HepG2 (cell line): ENCODE measurements around the gene GSTT2. TPM values are rescaled to one million over a fixed set of nuclear protein-coding genes. Genes with fewer than 3 reads are reported as not detected.

ENCODE experiments used
- HMGXB4 ChIP-seq, 2 experiments: sonication (generic) in 1 of 2; formaldehyde crosslinking in 1 of 2; IDR thresholded peaks; 2 replicates each; pipeline versions ENCODE4 v1.4.0 to v1.6.1; 2018 to 2020; ENCODE audit warnings: missing genetic modification reagents in 2 of 2, borderline replicate concordance in 1 of 2, low read depth in 1 of 2, mild to moderate bottlenecking in 1 of 2, missing biosample characterization in 1 of 2
- MED13 ChIP-seq: sonication (generic); formaldehyde crosslinking; IDR thresholded peaks from 2 replicates; pipeline ENCODE4 v1.5.0; 2020; ENCODE audit warnings: missing genetic modification reagents
- NCOA5 ChIP-seq: sonication (generic); formaldehyde crosslinking; IDR thresholded peaks from 2 replicates; pipeline ENCODE4 v1.4.0; 2020; ENCODE audit warnings: missing genetic modification reagents
- POLR2G ChIP-seq: fragments of 200-400 bp; formaldehyde crosslinking; IDR thresholded peaks from 2 replicates; pipeline ENCODE4 v1.6.1; 2018; ENCODE audit warnings: mild to moderate bottlenecking, low read depth, low read length, moderate library complexity
- RFX5 ChIP-seq: IDR thresholded peaks from 2 replicates; pipeline ENCODE4 v1.6.1; 2011; ENCODE audit warnings: low read depth, low read length, improper control_type of control experiment
- RXRA ChIP-seq: sonication (generic); formaldehyde crosslinking; IDR thresholded peaks from 2 replicates; pipeline ENCODE4 v1.5.1; 2020; ENCODE audit warnings: missing genetic modification reagents
- SAFB2 ChIP-seq: sonication (generic); formaldehyde crosslinking; IDR thresholded peaks from 2 replicates; pipeline ENCODE4 v1.5.1; 2020; ENCODE audit warnings: missing genetic modification reagents, low read depth, mild to moderate bottlenecking, borderline replicate concordance
- SALL2 ChIP-seq: sonication (generic); formaldehyde crosslinking; IDR thresholded peaks from 2 replicates; pipeline ENCODE4 v1.8.1; 2023; ENCODE audit warnings: mild to moderate bottlenecking, missing genetic modification reagents, inconsistent platforms
- SRY ChIP-seq: sonication (generic); formaldehyde crosslinking; IDR thresholded peaks from 2 replicates; pipeline ENCODE4 v1.8.0; 2022; ENCODE audit warnings: mild to moderate bottlenecking, missing genetic modification reagents
- TCF7 ChIP-seq: sonication (generic); IDR thresholded peaks from 2 replicates; pipeline ENCODE4 v1.6.1; 2016; ENCODE audit warnings: antibody characterized with exemption, low read depth
- ZBTB38 ChIP-seq: sonication (generic); formaldehyde crosslinking; IDR thresholded peaks from 2 replicates; pipeline ENCODE4 v1.5.1; 2020; ENCODE audit warnings: mild to moderate bottlenecking, missing genetic modification reagents
- ZFP37 ChIP-seq: sonication (generic); formaldehyde crosslinking; IDR thresholded peaks from 2 replicates; pipeline ENCODE4 v1.4.0; 2020; ENCODE audit warnings: missing genetic modification reagents, borderline replicate concordance
- ZNF30 ChIP-seq: sonication (generic); formaldehyde crosslinking; IDR thresholded peaks from 2 replicates; pipeline ENCODE4 v1.5.0; 2020; ENCODE audit warnings: mild to moderate bottlenecking, missing genetic modification reagents
- ZNF362 ChIP-seq: sonication (generic); formaldehyde crosslinking; IDR thresholded peaks from 2 replicates; pipeline ENCODE4 v1.4.0; 2020; ENCODE audit warnings: missing genetic modification reagents, mild to moderate bottlenecking, borderline replicate concordance
- ZNF430 ChIP-seq: sonication (generic); formaldehyde crosslinking; IDR thresholded peaks from 2 replicates; pipeline ENCODE4 v1.9.0; 2021; ENCODE audit warnings: mild to moderate bottlenecking, missing genetic modification reagents
- ZNF644 ChIP-seq: IDR thresholded peaks from 2 replicates; pipeline ENCODE4 v1.6.1; 2016; ENCODE audit warnings: low read depth
- ZNF674 ChIP-seq: sonication (generic); formaldehyde crosslinking; IDR thresholded peaks from 2 replicates; pipeline ENCODE4 v1.5.0; 2020; ENCODE audit warnings: low read depth, mild to moderate bottlenecking, missing genetic modification reagents
- polyA plus RNA-seq, 8 experiments: library from polyadenylated mRNA; depleted of rRNA in 3 of 8; stranded (reverse) in 7 of 8; unstranded in 1 of 8; fragments of >200 nt; fragmentation: Illumina TruSeq in 4 of 8; extraction: Trizol in 4 of 8; gene quantifications; 2 replicates each; pipeline versions ENCODE4 v1.2.1 to v1.2.3, GENCODE V29; 2011 to 2016; ENCODE audit warnings: low read depth in 4 of 8, missing spikeins in 1 of 8, mixed read lengths in 1 of 8; ENCODE audit not compliant: insufficient read depth in 1 of 8
- total RNA-seq, 5 experiments: library from RNA; depleted of rRNA; stranded (reverse); fragments of >200 nt; fragmentation: Illumina TruSeq; extraction: Trizol; gene quantifications; 2 replicates each; pipeline ENCODE4 v1.2.3, GENCODE V29; 2016; ENCODE audit warnings: low read depth in 1 of 5
- TF ChIP-seq, protein P1 (sequence below): sonication (generic); formaldehyde crosslinking; conservative IDR thresholded peaks from 2 replicates; pipeline ENCODE4 v1.8.0; 2022; ENCODE audit warnings: missing genetic modification reagents
- TF ChIP-seq, protein P2 (sequence below): sonication (generic); formaldehyde crosslinking; IDR thresholded peaks from 2 replicates; pipeline ENCODE4 v1.5.0; 2020; ENCODE audit warnings: missing genetic modification reagents, mild to moderate bottlenecking, borderline replicate concordance
- TF ChIP-seq, protein P3 (sequence below), 2 experiments: sonication (generic) in 1 of 2; formaldehyde crosslinking in 1 of 2; IDR thresholded peaks; 2 replicates each; pipeline versions ENCODE4 v1.4.0 to v1.6.1; 2016 to 2020; ENCODE audit warnings: borderline replicate concordance in 1 of 2, low read depth in 1 of 2, mild to moderate bottlenecking in 1 of 2, missing genetic modification reagents in 1 of 2

The GSTT2 gene
- total and polyA plus RNA-seq, 2 of the 13 experiments (the other 11 are each of a cell fraction or from before 2014, with no cell fraction given) = not detected

GRCh38 chr22:24007253-24008021 lies 27.5 kb downstream of the GSTT2 start (continued):
- TF ChIP-seq, protein P1, sequence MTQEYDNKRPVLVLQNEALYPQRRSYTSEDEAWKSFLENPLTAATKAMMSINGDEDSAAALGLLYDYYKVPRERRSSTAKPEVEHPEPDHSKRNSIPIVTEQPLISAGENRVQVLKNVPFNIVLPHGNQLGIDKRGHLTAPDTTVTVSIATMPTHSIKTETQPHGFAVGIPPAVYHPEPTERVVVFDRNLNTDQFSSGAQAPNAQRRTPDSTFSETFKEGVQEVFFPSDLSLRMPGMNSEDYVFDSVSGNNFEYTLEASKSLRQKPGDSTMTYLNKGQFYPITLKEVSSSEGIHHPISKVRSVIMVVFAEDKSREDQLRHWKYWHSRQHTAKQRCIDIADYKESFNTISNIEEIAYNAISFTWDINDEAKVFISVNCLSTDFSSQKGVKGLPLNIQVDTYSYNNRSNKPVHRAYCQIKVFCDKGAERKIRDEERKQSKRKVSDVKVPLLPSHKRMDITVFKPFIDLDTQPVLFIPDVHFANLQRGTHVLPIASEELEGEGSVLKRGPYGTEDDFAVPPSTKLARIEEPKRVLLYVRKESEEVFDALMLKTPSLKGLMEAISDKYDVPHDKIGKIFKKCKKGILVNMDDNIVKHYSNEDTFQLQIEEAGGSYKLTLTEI (CRISPR knock-in tag) = no peak
- TF ChIP-seq HMGXB4 (CRISPR knock-in tag; IDR thresholded peaks at IDR 0.05; ENCODE audit: borderline replicate concordance in 1 of 2, low read depth in 1 of 2) (no peak), SALL2 (CRISPR knock-in tag) (peak; percentile 69; the same call in 1 of the 2 replicates), POLR2G (no peak; the same call in 1 of the 2 replicates), RXRA (CRISPR knock-in tag) (no peak), ZNF30 (CRISPR knock-in tag) (no peak), RFX5 (no peak), SAFB2 (CRISPR knock-in tag) (no peak), TCF7 (no peak), ZNF644 (CRISPR knock-in tag) (no peak), ZNF362 (CRISPR knock-in tag) (no peak), MED13 (CRISPR knock-in tag) (no peak), ZNF674 (no peak), NCOA5 (CRISPR knock-in tag) (no peak), ZFP37 (CRISPR knock-in tag) (no peak), ZNF430 (CRISPR knock-in tag) (no peak), SRY (CRISPR knock-in tag) (0 out of 2 replicates have a peak, but pooled peaks have one; percentile 61), ZBTB38 (CRISPR knock-in tag) (no peak)
- TF ChIP-seq, protein P2, sequence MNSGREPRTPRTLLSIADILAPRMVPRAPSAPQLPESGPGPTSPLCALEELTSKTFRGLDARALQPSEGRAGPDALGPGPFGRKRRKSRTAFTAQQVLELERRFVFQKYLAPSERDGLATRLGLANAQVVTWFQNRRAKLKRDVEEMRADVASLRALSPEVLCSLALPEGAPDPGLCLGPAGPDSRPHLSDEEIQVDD (CRISPR knock-in tag) = no peak
- TF ChIP-seq, protein P3, sequence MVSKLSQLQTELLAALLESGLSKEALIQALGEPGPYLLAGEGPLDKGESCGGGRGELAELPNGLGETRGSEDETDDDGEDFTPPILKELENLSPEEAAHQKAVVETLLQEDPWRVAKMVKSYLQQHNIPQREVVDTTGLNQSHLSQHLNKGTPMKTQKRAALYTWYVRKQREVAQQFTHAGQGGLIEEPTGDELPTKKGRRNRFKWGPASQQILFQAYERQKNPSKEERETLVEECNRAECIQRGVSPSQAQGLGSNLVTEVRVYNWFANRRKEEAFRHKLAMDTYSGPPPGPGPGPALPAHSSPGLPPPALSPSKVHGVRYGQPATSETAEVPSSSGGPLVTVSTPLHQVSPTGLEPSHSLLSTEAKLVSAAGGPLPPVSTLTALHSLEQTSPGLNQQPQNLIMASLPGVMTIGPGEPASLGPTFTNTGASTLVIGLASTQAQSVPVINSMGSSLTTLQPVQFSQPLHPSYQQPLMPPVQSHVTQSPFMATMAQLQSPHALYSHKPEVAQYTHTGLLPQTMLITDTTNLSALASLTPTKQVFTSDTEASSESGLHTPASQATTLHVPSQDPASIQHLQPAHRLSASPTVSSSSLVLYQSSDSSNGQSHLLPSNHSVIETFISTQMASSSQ (IDR thresholded peaks at IDR 0.05; ENCODE audit: low read depth) = no peak
- TF ChIP-seq, protein P3 (CRISPR knock-in tag; IDR thresholded peaks at IDR 0.05; ENCODE audit: borderline replicate concordance) = no peak
